HEK293T (cell line): ENCODE measurements around the gene PLA2G4B.

Source experiments
- ARNT ChIP-seq: fragments of 450-650 bp; IDR thresholded peaks from 2 replicates; pipeline ENCODE4 v1.6.1; 2017; ENCODE audit warnings: mild to moderate bottlenecking
- BHLHE40 ChIP-seq: fragments of 450-650 bp; IDR thresholded peaks from 2 replicates; pipeline ENCODE4 v1.6.1; 2016; ENCODE audit warnings: mild to moderate bottlenecking, moderate library complexity, borderline replicate concordance
- ELF4 ChIP-seq: fragments of 450-650 bp; IDR thresholded peaks from 2 replicates; pipeline ENCODE4 v1.6.1; 2017; ENCODE audit warnings: antibody characterized with exemption
- FOXA1 ChIP-seq: fragments of 450-650 bp; IDR thresholded peaks from 2 replicates; pipeline ENCODE4 v1.6.1; 2016; ENCODE audit warnings: mild to moderate bottlenecking
- FOXK2 ChIP-seq: fragments of 450-650 bp; IDR thresholded peaks from 2 replicates; pipeline ENCODE4 v1.6.1; 2016; ENCODE audit warnings: mild to moderate bottlenecking
- FOXM1 ChIP-seq: fragments of 450-650 bp; IDR thresholded peaks from 2 replicates; pipeline ENCODE4 v1.6.1; 2017; ENCODE audit warnings: mild to moderate bottlenecking, borderline replicate concordance
- HDGF ChIP-seq: fragments of 450-650 bp; IDR thresholded peaks from 2 replicates; pipeline ENCODE4 v1.6.1; 2017; ENCODE audit warnings: antibody characterized with exemption, borderline replicate concordance
- LEF1 ChIP-seq: fragments of 450-650 bp; IDR thresholded peaks from 2 replicates; pipeline ENCODE4 v1.6.1; 2017; ENCODE audit warnings: mild to moderate bottlenecking, borderline replicate concordance
- NFRKB ChIP-seq: fragments of 450-650 bp; IDR thresholded peaks from 2 replicates; pipeline ENCODE4 v1.6.1; 2016; ENCODE audit warnings: mild to moderate bottlenecking, moderate library complexity
- SP1 ChIP-seq: fragments of 450-650 bp; IDR thresholded peaks from 2 replicates; pipeline ENCODE4 v1.6.1; 2017
- SUZ12 ChIP-seq: fragments of 450-650 bp; IDR thresholded peaks from 2 replicates; pipeline ENCODE4 v1.6.1; 2016; ENCODE audit warnings: mild to moderate bottlenecking
- TARDBP ChIP-seq: fragments of 450-650 bp; IDR thresholded peaks from 2 replicates; pipeline ENCODE4 v1.6.1; 2016
- ZNF384 ChIP-seq: fragments of 450-650 bp; IDR thresholded peaks from 2 replicates; pipeline ENCODE4 v1.6.1; 2016
- TF ChIP-seq, protein P1 (sequence below): fragments of 450-650 bp; IDR thresholded peaks from 2 replicates; pipeline ENCODE4 v1.6.1; 2016

DNA sequence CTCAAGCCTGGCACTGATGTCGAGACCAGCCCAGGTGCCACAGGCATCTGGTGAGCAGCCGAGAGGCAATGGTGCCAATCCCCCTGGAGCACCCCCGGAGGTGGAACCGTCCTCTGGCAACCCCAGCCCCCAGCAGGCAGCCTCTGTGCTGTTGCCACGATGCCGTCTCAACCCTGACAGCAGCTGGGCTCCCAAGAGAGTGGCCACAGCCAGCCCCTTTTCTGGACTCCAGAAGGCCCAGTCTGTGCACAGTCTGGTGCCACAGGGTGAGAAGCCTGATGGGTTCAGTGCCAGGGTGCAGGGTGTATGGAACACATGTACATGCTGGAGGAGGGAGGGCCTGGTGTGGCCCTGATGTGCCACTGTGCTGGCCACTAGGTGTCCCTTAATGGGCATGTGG, 15.7 kb upstream of the PLA2G4B start:
- no peak for TF ChIP-seq FOXM1
- no peak for TF ChIP-seq SP1
- TF ChIP-seq, protein P1, sequence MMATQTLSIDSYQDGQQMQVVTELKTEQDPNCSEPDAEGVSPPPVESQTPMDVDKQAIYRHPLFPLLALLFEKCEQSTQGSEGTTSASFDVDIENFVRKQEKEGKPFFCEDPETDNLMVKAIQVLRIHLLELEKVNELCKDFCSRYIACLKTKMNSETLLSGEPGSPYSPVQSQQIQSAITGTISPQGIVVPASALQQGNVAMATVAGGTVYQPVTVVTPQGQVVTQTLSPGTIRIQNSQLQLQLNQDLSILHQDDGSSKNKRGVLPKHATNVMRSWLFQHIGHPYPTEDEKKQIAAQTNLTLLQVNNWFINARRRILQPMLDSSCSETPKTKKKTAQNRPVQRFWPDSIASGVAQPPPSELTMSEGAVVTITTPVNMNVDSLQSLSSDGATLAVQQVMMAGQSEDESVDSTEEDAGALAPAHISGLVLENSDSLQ, result no peak
- TF ChIP-seq ZNF384, result no peak
- no peak for TF ChIP-seq NFRKB
- TF ChIP-seq FOXA1, result no peak
- no peak for TF ChIP-seq SUZ12
- TF ChIP-seq BHLHE40, result no peak
- no peak for TF ChIP-seq FOXK2
- no peak for TF ChIP-seq HDGF
- TF ChIP-seq TARDBP, result no peak
- no peak for TF ChIP-seq LEF1
- no peak for TF ChIP-seq ARNT
- no peak for TF ChIP-seq ELF4
